Measurements from ENCODE around the gene ACOT7. TPM values are rescaled to one million over a fixed set of nuclear protein-coding genes. Genes with fewer than 3 reads are reported as not detected.

The ACOT7 gene
- polyA plus RNA-seq, 1 experiment, result 157 TPM

- peaks cover 29% of the 10 kb centered on the region for H3K27me3 ChIP-seq (ENCODE audit: control insufficient read depth, insufficient read depth, low read length)
- TF ChIP-seq CTCF (IDR thresholded peaks at IDR 0.05; ENCODE audit: insufficient read depth, low read depth, low read length), result no peak
- CTCF ChIA-PET, result interaction anchor here (1.0 to 2.4 kb wide), 5 partner anchors 102 to 208 kb away, joined by 3 to 11 read pairs (median 8); no protein-coding TSS in a partner anchor
These were observed 151.5 kb downstream of the ACOT7 start for GRCh38 chr1:6241887-6242740.

GRCh38 chr1:6241107-6241886 is 152.3 kb downstream of the ACOT7 start:
- Histone ChIP-seq H3K27me3 (ENCODE audit: control insufficient read depth, insufficient read depth, low read length) (peaks cover 29% of the 10 kb centered on the region), H3K36me3 (ENCODE audit: control insufficient read depth, insufficient read depth, low read length) (no peaks in the 10 kb centered on the region), H3K4me3 (ENCODE audit: low read depth, low read length) (no peak overlapping the region)
- TF ChIP-seq CTCF (IDR thresholded peaks at IDR 0.05; ENCODE audit: insufficient read depth, low read depth, low read length), result no peak
- POLR2A ChIA-PET, result no interaction called here
- no peak for DNase-seq (ENCODE audit: low read depth)
- CTCF ChIA-PET, result interaction anchor here (1.2 to 2.4 kb wide), 5 partner anchors 102 to 199 kb away, joined by 3 to 11 read pairs (median 8); no protein-coding TSS in a partner anchor

More at GRCh38 chr1:6241887-6242740, 151.5 kb downstream of the ACOT7 start:
- Histone ChIP-seq H3K36me3 (ENCODE audit: control insufficient read depth, insufficient read depth, low read length) (no peaks in the 10 kb centered on the region), H3K4me3 (ENCODE audit: low read depth, low read length) (no peak overlapping the region)
- POLR2A ChIA-PET, result no interaction called here
- no peak for DNase-seq (ENCODE audit: low read depth)

- CTCF ChIA-PET, result interaction anchor here (1.0 to 1.7 kb wide), 4 partner anchors 20 to 198 kb away, joined by 3 to 6 read pairs (median 3); no protein-coding TSS in a partner anchor
- no peak for DNase-seq (ENCODE audit: low read depth)
- POLR2A ChIA-PET, result no interaction called here
- Histone ChIP-seq H3K4me3 (ENCODE audit: low read depth, low read length) (no peak overlapping the region), H3K27me3 (ENCODE audit: control insufficient read depth, insufficient read depth, low read length) (peaks cover 29% of the 10 kb centered on the region), H3K36me3 (ENCODE audit: control insufficient read depth, insufficient read depth, low read length) (no peaks in the 10 kb centered on the region)
- no peak for TF ChIP-seq CTCF (IDR thresholded peaks at IDR 0.05; ENCODE audit: insufficient read depth, low read depth, low read length)
These were observed 153.4 kb downstream of the ACOT7 start for GRCh38 chr1:6239950-6240768.

GRCh38 chr1:6239213-6239752 is 154.3 kb downstream of the ACOT7 start:
- no peak for TF ChIP-seq CTCF (IDR thresholded peaks at IDR 0.05; ENCODE audit: insufficient read depth, low read depth, low read length)
- ChIA-PET POLR2A (no interaction called here), CTCF (interaction anchor here (1.0 to 1.7 kb wide), 4 partner anchors 19 to 199 kb away, joined by 3 to 6 read pairs (median 3); no protein-coding TSS in a partner anchor)
- peaks cover 24% of the 10 kb centered on the region for H3K27me3 ChIP-seq (ENCODE audit: control insufficient read depth, insufficient read depth, low read length)
- no peak overlapping the region for H3K4me3 ChIP-seq (ENCODE audit: low read depth, low read length)
- H3K36me3 ChIP-seq (ENCODE audit: control insufficient read depth, insufficient read depth, low read length), result no peaks in the 10 kb centered on the region
- no peak for DNase-seq (ENCODE audit: low read depth)

Measured in BJ (cell line).